Thoracic aorta (tissue), 2 donors: ENCODE measurements around the gene NPDC1. TPM values are rescaled to one million over a fixed set of nuclear protein-coding genes. Genes with fewer than 3 reads are reported as not detected.

ENCODE experiments used
- ATAC-seq: fragments of 150-250 bp; one replicate; pipeline ENCODE4 v1.8.0; 2017; ENCODE audit warnings: low read depth; ENCODE audit not compliant: insufficient number of reproducible peaks, low FRiP score
- DNase-seq: peaks from one replicate; pipeline ENCODE4 v3.0.0-alpha.2; 2020; ENCODE audit warnings: low spot score
- H3K27ac ChIP-seq, 2 donors: fragments of 200-600 bp; sonication (generic); 1 replicate in 1 of 2; 2 replicates in 1 of 2; pipeline ENCODE4 v1.5.1; 2016; ENCODE audit warnings: mild to moderate bottlenecking in 2 of 2, moderate library complexity in 2 of 2
- H3K27me3 ChIP-seq: fragments of 200-600 bp; sonication (generic); replicated peaks from 2 replicates; pipeline ENCODE4 v1.6.0; 2016; ENCODE audit warnings: mild to moderate bottlenecking; ENCODE audit not compliant: insufficient read depth
- H3K36me3 ChIP-seq: fragments of 200-600 bp; sonication (generic); one replicate; pipeline ENCODE4 v1.5.1; 2016
- H3K4me1 ChIP-seq, 2 donors: fragments of 200-600 bp; sonication (generic); 1 replicate in 1 of 2; 2 replicates in 1 of 2; pipeline versions ENCODE4 v1.5.1 to v1.6.0; 2016; ENCODE audit warnings: low read depth in 2 of 2, mild to moderate bottlenecking in 1 of 2; ENCODE audit not compliant: control insufficient read depth in 1 of 2
- H3K4me3 ChIP-seq: fragments of 200-600 bp; sonication (generic); 2 replicates; pipeline ENCODE4 v1.5.1; 2016; ENCODE audit warnings: mild to moderate bottlenecking
- H3K9me3 ChIP-seq: fragments of 200-600 bp; sonication (generic); 2 replicates; pipeline ENCODE4 v1.5.1; 2016
- CTCF ChIP-seq: fragments of 200-600 bp; sonication (generic); IDR thresholded peaks from one replicate; pipeline ENCODE4 v1.5.1; 2019; ENCODE audit warnings: antibody characterized with exemption
- total RNA-seq, 2 donors: library from RNA; depleted of rRNA; stranded (reverse); fragments of >200 nt; gene quantifications; one replicate each; pipeline versions ENCODE4 v1.1.0 to v1.2.3, GENCODE V29; 2016

Gene NPDC1
- total RNA-seq, 2 donors from 2014 or later, result 71.5 to 95.8 TPM

GRCh38 chr9:137018761-137019559, 27.0 kb downstream of the NPDC1 start:
- no peak overlapping the region for H3K27ac ChIP-seq
- no peaks in the 10 kb centered on the region for H3K4me1 ChIP-seq
- no peak for TF ChIP-seq CTCF
- no peaks in the 10 kb centered on the region for H3K27me3 ChIP-seq
- no peak overlapping the region for H3K4me3 ChIP-seq
- ATAC-seq (no peak), DNase-seq (no peak)
- H3K36me3 ChIP-seq, result peaks cover 15% of the 10 kb centered on the region
- H3K9me3 ChIP-seq, result no peaks in the 10 kb centered on the region

- no peak overlapping the region for H3K4me3 ChIP-seq
- no peak for TF ChIP-seq CTCF
- H3K36me3 ChIP-seq, result peaks cover 15% of the 10 kb centered on the region
- H3K4me1 ChIP-seq, result no peaks in the 10 kb centered on the region
- DNase-seq, result no peak
- no peak overlapping the region for H3K27ac ChIP-seq
- H3K9me3 ChIP-seq, result no peaks in the 10 kb centered on the region
- no peaks in the 10 kb centered on the region for H3K27me3 ChIP-seq
- no peak for ATAC-seq
Measured at GRCh38 chr9:137017791-137018497, 28.0 kb downstream of the NPDC1 start.

GRCh38 chr9:137017071-137017470, 28.9 kb downstream of the NPDC1 start:
- peaks cover 21% of the 10 kb centered on the region for H3K36me3 ChIP-seq
- no peaks in the 10 kb centered on the region for H3K9me3 ChIP-seq
- H3K4me1 ChIP-seq, result no peaks in the 10 kb centered on the region
- no peak overlapping the region for H3K4me3 ChIP-seq
- TF ChIP-seq CTCF, result no peak
- ATAC-seq (no peak), DNase-seq (no peak)
- H3K27ac ChIP-seq, result no peak overlapping the region
- H3K27me3 ChIP-seq, result no peaks in the 10 kb centered on the region

- no peak overlapping the region for H3K27ac ChIP-seq
- no peaks in the 10 kb centered on the region for H3K9me3 ChIP-seq
- H3K36me3 ChIP-seq, result peaks cover 22% of the 10 kb centered on the region
- H3K4me1 ChIP-seq, result no peaks in the 10 kb centered on the region
- no peak overlapping the region for H3K4me3 ChIP-seq
- ATAC-seq (no peak), DNase-seq (no peak)
- H3K27me3 ChIP-seq, result no peaks in the 10 kb centered on the region
- TF ChIP-seq CTCF, result no peak
Measured at GRCh38 chr9:137016436-137016835, 29.5 kb downstream of the NPDC1 start.

GRCh38 chr9:137015976-137016375, 30.0 kb downstream of the NPDC1 start:
- DNase-seq (no peak), ATAC-seq (no peak)
- no peak for TF ChIP-seq CTCF
- Histone ChIP-seq H3K27me3 (no peaks in the 10 kb centered on the region), H3K4me1 (no peaks in the 10 kb centered on the region), H3K4me3 (no peak overlapping the region), H3K9me3 (no peaks in the 10 kb centered on the region), H3K36me3 (peaks cover 26% of the 10 kb centered on the region), H3K27ac (no peak overlapping the region)
